Cerebellar nuclear complex (tissue), 1 donor: ENCODE measurements around the gene CCR6.
"Not testable (repeated sequence)": the region's sequence is repeated elsewhere in the genome, so short reads cannot be mapped to it uniquely, and the experiment has no call there.

ENCODE experiments used
- DNase-seq, 2 experiments: peaks; one replicate each; lab custom pipeline; 2025; lab: John Stamatoyannopoulos, UW

CCR6 gene

GRCh38 chr6:167122827-167123657 is at the start of gene CCR6:
Gene CCR6 (plus strand): TSS chr6:167123096. CDS start chr6:167136135, 13,039 bp downstream.
- DNase-seq: no peak

DNA sequence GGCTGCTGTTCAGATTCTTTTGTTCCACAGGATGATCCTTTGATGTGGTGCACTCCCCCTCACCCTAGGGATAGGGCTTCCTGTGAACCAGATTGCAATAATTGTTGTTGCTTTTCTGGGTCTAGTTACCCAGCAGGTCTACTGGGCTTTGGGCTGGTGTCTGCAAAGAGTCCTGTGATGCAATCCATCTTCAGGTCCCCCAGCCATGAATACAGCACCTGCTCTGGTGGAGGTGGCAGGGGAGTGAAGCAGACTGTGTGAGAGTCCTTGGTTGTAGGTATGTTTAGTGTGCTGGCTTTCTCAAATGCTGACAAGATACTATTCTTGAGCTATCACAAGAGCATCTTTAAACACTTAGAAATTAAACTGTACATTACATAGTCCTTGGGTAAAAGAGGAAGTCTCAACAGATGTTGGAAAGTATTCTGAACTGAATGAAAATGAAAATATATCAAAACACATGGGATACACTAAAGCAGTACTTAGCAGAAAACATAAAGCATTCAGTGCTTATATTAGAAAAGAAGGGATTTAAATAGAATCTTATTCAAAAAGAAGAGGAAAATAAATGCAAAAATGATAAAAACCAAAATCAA is 49.1 kb upstream of the CCR6 start:
- DNase-seq: no peak

DNA sequence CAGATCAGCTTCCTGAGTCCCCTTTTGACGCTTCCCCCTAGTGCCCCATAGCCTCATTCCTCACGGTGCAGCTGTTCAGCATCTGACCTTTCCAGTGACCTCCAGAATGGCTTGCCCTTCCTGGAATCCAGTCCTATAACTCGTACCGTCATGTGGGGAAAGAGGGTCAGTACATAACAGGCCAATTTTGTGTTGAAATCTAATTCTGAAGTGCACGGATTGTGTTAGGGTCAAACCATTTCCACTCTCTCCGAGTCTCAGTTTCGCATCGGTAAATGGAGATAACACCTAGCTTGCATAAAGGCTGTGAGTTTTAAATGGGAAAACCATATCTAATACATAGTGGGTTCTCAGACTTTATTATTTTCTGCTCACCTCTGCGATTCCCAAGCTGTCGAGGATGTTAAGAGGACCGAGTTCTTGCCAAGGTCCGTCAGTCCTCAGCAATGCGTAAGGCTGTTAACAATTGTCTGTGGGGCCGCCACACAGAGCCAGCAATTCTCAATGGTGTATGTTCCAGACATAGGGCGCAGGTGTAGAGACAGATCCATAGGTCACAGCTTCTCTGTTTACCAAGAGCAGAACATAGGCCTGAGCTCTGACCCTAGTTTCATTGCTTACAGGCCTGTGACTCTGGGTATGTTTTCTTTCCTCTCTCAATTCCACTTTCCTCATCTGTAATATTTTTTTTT is 45.5 kb upstream of the CCR6 start:
- no peak for DNase-seq

DNA sequence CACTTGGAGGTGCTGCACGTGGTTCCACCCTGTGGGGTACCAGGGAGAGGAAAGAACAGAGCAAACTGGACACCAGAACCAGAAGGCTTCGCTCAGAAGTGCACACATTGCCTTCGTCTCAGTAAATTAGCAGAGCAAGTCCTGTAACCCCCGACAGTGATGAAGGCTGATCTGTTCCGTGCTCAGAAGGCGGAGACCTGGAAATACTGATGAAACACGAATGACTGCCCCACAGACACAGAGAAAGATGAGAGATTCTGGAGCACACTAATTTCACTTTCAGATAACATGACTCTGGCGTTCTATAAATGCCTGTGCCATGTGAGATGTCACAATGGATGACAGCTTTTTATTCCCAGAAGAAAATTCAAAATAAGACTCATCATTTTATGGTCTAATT is 44.2 kb upstream of the CCR6 start:
- DNase-seq: no peak

DNA sequence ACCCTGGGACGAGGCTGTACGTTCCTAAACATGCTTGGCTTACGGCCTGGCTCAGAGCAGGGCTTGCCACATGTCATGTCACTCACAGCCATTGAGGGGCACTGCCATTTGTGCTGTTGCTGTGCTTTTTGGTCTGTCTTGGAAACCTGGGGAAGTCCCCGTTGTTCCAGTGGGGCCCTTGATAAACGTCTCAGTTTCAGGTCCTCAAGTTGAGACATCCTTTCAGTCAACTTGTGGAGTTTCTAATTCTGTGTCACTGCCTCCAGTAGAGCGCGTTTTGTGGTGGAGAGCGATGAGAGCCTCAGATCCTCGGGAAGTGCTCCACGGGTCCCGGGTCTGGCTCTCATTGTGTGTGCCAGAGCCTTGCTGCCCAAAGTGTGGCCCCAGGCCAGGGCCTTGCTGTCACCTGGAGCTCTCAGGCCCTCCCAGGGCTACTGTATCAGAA is 43.0 kb upstream of the CCR6 start:
- DNase-seq: no peak

GRCh38 chr6:167087857-167088354 is 35.0 kb upstream of the CCR6 start:
- DNase-seq: no peak

- DNase-seq: not testable (repeated sequence)
Observed at GRCh38 chr6:167088741-167089140, 34.2 kb upstream of the CCR6 start.

DNA sequence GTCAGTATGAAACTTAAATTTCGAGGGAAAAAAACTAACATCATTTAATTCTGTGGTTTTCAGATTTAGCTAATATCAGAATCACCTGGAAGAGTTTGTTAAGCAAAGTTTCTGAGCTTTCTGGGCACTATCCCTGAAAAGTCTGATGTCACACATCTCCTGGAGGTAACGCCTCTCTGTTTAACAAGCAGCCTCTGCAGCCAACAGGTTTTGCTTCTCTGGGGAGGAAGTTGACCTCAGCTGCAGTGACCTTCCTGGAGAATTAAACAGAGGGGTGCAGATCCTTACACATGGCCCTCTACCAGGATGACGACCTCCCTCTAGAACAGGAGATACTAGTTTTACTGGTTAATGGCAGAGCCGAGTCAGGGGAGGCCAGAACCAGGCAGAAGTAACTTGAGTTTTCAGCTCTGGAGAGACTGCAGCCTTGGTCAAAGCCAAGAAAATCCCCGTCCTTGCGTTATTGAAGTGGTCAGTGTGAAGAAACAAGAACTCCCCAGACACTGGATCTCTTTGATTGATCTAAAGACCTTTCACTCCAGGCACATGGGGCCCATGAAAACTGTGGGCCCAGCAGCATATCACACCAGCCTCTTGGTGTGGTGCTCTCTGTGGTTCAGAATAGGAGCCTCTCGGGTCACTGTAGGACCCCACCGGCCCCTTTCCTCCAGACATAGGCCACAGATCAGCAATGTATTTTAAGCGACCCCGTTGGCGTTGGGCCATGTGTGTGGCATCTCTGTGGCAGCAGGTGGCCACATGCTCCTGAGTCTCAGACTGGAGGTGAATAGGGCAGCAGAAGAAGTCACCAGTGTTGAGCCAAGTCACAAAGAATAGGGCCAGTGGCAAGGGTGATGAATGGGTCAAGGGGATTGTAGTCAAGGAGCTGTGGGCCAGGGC is 33.4 kb upstream of the CCR6 start:
- DNase-seq: no peak

DNA sequence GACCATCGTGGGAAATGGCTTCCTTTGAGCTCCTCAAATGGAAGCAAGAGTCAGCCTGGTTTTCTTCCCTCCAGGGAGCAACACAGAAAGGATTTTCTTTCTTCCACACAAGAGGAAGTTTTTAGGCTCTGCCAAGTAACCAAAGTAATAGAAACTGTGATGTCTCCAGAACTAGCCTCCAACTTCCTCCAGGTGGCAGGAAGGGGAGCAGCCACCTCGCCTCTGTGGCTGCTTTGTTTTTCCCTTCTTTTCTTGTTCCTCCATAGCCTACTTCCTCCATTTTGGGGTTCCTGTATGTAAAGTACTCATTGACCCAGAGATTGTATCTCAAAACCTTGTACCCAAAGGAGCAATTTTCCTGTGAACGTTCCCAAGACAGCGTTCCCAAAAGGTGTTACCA is 32.7 kb upstream of the CCR6 start:
- no peak for DNase-seq

- DNase-seq: no peak
Observed at GRCh38 chr6:167091026-167091804, 31.7 kb upstream of the CCR6 start.

DNA sequence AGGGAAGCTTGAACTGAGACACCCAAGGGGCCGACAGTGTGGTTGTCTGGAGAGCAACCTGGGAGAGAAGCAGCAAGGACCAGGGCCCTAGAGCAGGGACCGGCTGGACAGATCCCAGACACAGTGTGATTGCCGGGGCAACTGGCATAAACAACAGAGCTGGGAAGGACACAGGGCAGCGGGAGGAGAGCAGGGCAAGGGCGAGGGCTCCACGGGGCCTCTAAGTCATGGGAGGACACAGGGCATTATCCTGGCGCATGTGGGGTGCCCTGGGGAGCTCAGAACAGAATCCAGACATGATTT is 31.1 kb upstream of the CCR6 start:
- no peak for DNase-seq

GRCh38 chr6:167092672-167093339 is 30.1 kb upstream of the CCR6 start:
- DNase-seq: no peak

DNA sequence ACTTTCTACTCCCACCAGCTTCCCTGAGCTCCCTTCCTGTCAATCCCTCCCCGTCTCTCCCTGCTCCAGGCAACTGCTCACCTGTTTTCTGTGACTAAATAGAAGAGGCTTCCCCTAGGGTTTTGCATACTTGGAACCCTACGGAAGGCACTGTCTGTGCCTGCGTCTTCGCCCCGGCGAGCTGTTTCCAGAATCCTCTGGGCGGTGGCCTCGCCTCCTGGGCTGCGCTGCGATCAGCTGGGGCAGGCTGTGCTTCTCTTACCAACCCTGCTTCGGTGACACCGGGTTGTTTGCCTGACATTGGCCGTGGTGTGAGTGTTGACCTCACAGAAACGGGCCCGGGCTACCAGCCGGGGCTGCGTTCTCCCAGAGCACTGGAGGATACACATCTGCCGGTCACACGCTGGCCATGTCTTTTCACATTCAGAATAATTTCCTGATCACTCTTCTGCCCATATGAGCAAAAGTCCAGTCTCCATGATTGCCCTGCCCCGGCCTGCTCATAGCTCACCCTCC is 29.4 kb upstream of the CCR6 start:
- no peak for DNase-seq

DNA sequence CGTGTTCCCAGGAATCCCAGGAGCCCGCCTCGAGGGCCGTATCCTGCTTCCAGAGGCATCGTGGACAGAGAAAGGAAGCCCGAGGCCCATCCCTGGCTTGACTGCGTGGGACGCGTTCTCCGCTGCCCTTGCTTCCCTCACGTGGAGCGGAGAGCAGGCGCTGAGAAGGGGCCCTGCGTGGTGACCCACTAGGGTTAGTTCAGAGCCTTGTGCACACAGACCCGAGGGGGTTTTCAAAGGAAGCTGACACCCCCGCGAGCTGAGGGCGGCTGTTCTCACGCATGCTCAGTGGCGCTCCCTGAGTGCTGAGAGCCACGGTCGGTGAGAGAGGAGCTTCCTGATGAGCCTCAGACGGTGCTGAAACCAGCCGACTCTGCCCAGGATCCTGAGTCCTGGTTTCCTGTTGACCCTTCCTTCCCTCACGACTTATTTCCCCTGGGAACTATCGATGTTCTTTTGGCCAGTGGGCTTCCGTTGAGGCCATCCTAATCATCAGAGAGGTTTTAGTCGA is 28.9 kb upstream of the CCR6 start:
- DNase-seq: no peak

DNA sequence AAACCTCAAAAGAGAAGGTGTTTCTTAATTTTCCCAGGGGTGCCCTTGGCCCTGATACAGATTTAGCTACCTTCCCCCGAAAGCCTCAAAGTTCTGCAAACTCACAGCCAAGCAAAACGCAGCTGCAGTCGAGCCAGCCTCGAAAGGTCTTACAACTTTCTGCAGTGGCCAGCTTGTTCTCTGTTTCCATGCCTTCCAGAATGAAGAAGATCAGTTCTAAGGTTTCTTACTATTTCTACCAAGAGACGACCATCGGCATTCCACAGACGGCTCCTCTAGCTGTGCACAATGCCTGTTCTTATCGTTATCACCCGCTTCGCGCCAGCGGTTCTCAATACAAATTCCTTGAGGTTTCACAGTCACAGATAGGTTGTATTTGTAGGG is 28.5 kb upstream of the CCR6 start:
- no peak for DNase-seq

DNA sequence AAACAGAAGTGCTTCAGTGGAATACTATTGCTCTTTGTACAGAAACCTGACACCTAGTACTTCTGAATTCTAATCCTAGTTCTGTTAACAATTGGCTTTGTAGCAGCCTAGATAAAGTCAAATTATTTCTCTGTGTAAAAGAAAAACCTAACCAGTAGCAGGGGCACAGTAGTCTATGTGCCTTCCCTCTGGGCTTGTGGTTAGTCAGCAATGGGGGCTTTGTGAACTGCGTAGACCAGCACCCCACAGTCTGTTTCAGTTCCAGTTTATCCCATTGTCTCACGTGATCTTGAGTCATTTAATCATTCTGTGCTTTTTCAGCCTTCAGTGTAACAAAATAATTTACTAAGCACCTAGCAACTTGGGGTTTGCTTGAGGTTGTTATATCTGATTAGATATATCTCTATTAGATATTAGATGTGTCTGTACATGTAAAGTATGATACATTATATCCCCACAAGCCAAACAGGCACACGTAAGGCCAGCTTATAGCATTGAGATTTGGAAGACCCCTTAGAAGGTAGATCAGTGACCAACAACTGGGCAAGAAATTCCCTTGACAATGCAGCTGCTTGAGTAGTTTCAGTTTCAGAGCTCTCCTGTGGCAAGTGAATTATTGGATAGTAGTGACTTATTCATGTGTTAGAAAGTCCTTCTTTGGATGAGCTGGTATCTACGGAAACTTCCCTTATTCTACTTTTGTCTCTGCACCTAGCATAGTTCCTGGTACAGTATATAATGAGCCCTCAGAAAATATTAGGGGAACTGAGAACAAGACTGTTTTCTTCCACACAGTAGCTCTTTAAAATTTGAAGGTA is 27.9 kb upstream of the CCR6 start:
- no peak for DNase-seq

GRCh38 chr6:167095888-167096287 is 27.0 kb upstream of the CCR6 start:
- DNase-seq: no peak

- no peak for DNase-seq
Observed at GRCh38 chr6:167096991-167097390, 25.9 kb upstream of the CCR6 start.

GRCh38 chr6:167097770-167098169 is 25.1 kb upstream of the CCR6 start:
- DNase-seq: no peak
